ENCODE results near the gene YWHAE.
A peak's percentile ranks its signal among the peaks of the same experiment; 100 is the strongest.

The YWHAE gene

DNA sequence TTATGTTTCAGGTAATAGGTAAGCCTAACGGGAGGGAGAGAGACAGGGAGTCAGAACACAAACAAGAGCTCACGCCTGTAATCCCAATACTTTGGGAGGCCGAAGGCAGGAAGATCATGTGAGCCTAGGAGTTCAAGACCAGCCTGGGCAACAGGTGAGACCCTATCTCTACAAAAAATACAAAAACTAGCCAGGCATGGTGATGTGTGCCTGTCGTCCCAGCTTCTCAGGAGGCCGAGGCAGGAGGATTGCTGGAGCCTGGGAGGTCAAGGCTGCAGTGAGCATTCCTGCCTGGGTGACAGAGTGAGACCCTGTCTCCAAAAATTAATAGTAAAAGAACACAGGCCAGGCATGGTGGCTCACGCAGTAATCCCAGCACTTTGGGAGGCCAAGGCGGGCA, 27.4 kb downstream of the YWHAE start:
- TF ChIP-seq, protein P1, sequence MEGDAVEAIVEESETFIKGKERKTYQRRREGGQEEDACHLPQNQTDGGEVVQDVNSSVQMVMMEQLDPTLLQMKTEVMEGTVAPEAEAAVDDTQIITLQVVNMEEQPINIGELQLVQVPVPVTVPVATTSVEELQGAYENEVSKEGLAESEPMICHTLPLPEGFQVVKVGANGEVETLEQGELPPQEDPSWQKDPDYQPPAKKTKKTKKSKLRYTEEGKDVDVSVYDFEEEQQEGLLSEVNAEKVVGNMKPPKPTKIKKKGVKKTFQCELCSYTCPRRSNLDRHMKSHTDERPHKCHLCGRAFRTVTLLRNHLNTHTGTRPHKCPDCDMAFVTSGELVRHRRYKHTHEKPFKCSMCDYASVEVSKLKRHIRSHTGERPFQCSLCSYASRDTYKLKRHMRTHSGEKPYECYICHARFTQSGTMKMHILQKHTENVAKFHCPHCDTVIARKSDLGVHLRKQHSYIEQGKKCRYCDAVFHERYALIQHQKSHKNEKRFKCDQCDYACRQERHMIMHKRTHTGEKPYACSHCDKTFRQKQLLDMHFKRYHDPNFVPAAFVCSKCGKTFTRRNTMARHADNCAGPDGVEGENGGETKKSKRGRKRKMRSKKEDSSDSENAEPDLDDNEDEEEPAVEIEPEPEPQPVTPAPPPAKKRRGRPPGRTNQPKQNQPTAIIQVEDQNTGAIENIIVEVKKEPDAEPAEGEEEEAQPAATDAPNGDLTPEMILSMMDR (IDR thresholded peaks at IDR 0.05): no peak
- no peak overlapping the region for H3K4me3 ChIP-seq

DNA sequence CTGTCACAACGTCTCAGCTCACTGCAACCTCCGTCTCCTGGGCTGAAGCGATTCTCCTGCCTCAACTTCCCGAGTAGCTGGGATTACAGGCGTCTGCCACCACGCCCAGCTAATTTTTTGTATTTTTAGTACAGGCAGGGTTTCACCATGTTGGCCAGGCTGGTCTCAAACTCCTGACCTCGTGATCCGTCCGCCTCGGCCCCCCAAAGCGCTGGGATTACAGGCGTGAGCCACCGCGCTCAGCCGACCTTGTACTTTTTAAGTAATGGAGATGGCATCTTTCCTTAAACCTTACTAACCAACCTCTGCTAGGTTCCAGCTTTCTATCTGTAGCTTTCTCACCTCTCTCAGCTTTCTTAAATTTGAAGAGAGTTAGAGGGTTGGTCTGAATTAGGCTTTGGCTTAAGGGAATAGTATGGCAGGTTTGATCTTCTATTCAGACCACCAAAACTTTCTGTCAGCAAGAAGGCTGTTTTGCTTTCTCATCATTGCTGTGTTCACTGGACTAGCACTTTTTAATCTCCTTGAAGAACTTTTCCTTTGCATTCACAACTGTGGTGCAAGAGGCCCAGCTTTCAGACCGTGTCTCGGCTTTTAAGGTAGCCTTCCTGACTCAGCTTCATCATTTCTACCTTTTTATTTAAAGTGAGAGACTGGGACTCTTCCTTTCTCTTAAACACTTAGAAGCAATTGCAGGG, 28.0 kb downstream of the YWHAE start:
- H3K27ac ChIP-seq: no peak overlapping the region
- no peak overlapping the region for H3K4me3 ChIP-seq
- DNase-seq (ENCODE audit: low spot score): no peak
- TF ChIP-seq, protein P1 (IDR thresholded peaks at IDR 0.05): no peak

More for the DNA sequence above, 27.4 kb downstream of the YWHAE start:
- no peak for DNase-seq (ENCODE audit: low spot score)
- no peak overlapping the region for H3K27ac ChIP-seq

DNA sequence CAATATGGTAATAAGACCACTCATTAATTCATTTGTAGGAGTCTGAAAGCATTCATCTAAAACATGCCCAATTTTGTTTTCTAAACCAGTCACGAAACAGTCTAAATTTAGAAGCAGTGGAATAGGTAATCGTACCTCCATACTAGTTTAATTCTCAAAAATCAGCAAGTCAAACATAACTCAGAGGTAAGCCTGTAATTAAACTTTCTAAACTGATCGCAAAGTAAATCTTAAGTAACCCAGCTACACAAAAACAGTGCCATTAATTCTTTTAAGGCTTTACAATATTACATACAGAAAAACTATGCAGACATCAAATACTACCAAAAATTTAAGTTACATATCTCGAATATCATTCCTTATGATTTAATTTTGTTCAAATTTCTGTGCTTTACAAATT, 31.4 kb downstream of the YWHAE start:
- Histone ChIP-seq H3K27ac (no peak overlapping the region), H3K4me3 (no peak overlapping the region)
- TF ChIP-seq, protein P1 (IDR thresholded peaks at IDR 0.05): no peak
- DNase-seq (ENCODE audit: low spot score): no peak

DNA sequence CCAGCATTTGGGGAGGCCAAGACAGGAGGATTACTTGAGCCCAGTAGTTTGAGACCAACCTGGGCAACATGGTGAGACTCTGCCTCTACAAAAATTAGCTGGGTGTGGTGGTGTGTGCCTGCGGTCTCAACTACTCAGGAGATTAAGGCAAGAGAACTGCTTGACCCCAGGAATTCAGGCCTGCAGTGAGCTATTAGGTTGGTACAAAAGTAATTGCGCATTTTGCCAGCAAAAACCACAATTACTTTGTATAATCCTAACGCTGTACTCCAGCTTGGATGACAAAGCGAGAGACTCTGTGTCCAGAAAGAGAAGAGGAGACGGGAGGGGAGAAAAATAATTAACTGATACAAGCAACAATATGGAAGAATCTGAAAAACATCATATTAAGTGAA, 32.7 kb downstream of the YWHAE start:
- DNase-seq (ENCODE audit: low spot score): no peak
- Histone ChIP-seq H3K4me3 (no peak overlapping the region), H3K27ac (peak overlapping the region; percentile 18 to 52)
- TF ChIP-seq, protein P1 (IDR thresholded peaks at IDR 0.05): no peak

DNA sequence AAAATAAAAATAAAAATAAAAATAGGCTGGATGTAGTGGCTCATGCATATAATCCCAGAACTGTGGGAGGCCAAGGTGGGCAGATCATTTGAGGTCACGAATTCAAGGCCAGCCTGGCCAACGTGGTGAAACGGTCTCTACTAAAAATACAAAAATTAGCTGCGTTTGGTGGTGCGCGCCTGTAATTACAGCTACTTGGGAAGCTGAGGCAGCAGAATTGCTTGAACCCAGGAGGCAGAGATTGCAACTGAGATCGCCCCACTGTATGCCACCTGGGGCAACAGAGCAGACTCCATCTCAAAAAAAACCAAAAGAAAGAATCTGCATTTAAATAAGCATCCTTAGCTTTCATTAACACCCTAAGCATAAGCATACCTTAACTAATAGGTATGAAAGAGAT, 33.8 kb downstream of the YWHAE start:
- H3K27ac ChIP-seq: peak overlapping the region; percentile 14 to 18
- TF ChIP-seq, protein P1 (IDR thresholded peaks at IDR 0.05): no peak
- H3K4me3 ChIP-seq: no peak overlapping the region
- DNase-seq (ENCODE audit: low spot score): no peak

DNA sequence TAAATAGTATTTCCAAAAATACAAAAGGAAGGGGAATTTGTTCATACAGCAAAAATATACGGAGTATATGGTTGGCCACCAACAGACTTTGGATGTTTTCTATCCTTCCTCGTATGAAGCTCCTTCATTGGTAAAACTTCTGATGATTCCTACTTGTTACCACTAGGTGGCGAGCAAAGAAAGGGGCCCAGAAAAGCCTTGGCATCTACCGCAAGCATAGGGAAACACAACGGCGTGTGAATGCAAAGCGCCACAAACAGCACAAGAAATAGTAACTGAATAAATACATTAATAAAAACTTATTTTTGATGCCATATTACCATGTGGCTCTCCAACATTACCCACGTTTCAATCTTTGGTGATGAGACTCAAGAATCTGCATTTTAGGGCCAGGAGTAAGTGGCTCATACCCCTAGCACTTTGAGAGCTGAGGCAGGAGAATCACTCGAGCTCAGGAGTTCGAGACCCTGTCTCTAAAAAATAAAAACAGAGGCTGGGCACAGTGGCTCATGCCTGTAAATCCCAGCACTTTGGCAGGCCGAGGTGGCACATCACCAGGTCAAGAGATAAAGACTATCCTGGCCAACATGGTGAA, 34.5 kb downstream of the YWHAE start:
- peak overlapping the region in 1 of 2 donors; percentile 11 for H3K27ac ChIP-seq
- TF ChIP-seq, protein P1 (IDR thresholded peaks at IDR 0.05): peak; percentile 78
- H3K4me3 ChIP-seq: no peak overlapping the region
- DNase-seq (ENCODE audit: low spot score): no peak

DNA sequence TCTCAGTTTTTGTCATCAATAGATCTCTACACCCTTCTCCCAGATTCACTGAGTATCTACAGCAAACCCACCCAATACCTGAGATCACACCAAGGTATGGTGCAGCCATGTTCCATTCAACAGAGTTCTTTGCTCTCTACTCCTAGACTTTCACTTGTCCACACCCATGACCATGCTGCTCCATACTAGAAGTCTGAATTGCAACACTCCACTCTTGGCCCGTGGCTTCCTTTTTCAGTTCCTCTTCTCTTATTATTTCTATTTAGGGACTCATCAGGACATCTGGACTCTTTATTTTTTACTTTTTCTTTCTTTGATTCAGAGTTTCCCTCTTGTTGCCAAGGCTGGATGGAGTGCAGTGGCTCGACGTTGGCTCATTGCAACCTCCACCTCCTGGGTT, 37.1 kb downstream of the YWHAE start:
- Histone ChIP-seq H3K27ac (peak overlapping the region in 1 of 2 donors; percentile 38), H3K4me3 (no peak overlapping the region)
- no peak for DNase-seq (ENCODE audit: low spot score)
- TF ChIP-seq, protein P1 (IDR thresholded peaks at IDR 0.05): no peak
